ENCODE measurements around the gene GHRHR.

- no peak for TF ChIP-seq PRDM10 (IDR thresholded peaks at IDR 0.05; ENCODE audit: partially characterized antibody)
- TF ChIP-seq KLF13 (tag; IDR thresholded peaks at IDR 0.05; ENCODE audit: borderline replicate concordance, low read depth): no peak
- TF ChIP-seq CREB1 (IDR thresholded peaks at IDR 0.05): no peak
- TF ChIP-seq CREB1 (CRISPR knock-in tag; IDR thresholded peaks at IDR 0.05): no peak
- TF ChIP-seq HDAC2 (IDR thresholded peaks at IDR 0.05): no peak
- no peak for TF ChIP-seq KAT2B (IDR thresholded peaks at IDR 0.05; ENCODE audit: low read depth, low read length)
- TF ChIP-seq EZH2 (IDR thresholded peaks at IDR 0.05; ENCODE audit: borderline replicate concordance, low read depth, low read length): no peak
- no peak for TF ChIP-seq GATAD2A (IDR thresholded peaks at IDR 0.05)
- TF ChIP-seq ZNF431 (CRISPR knock-in tag; IDR thresholded peaks at IDR 0.05): no peak
- TF ChIP-seq KDM1A (IDR thresholded peaks at IDR 0.05): no peak
Observed at GRCh38 chr7:30970074-30970473, 6.3 kb downstream of the GHRHR start.

Measured in K562 (cell line).